ENCODE data around the gene FAM3C. TPM values are rescaled to one million over a fixed set of nuclear protein-coding genes. Genes with fewer than 3 reads are reported as not detected.
"Not testable (repeated sequence)": the region's sequence is repeated elsewhere in the genome, so short reads cannot be mapped to it uniquely, and the experiment has no call there.

FAM3C gene, protein sequence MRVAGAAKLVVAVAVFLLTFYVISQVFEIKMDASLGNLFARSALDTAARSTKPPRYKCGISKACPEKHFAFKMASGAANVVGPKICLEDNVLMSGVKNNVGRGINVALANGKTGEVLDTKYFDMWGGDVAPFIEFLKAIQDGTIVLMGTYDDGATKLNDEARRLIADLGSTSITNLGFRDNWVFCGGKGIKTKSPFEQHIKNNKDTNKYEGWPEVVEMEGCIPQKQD
- total RNA-seq (108 TPM), polyA plus RNA-seq (40.3 TPM)

GRCh38 chr7:121395961-121396757 lies at the start of gene FAM3C:
FAM3C (minus strand) TSS chr7:121396308; CDS start chr7:121382969, 13,339 bp downstream.
- Histone ChIP-seq H3K4me3 (ENCODE audit: low read depth, low read length) (peak within 1 kb of the TSS; percentile 100), H3K36me3 (ENCODE audit: insufficient read depth) (no peaks in the 10 kb centered on the region), H3K4me1 (ENCODE audit: insufficient read depth) (no peaks in the 10 kb centered on the region), H3K27ac (ENCODE audit: low read depth) (no peak within 1 kb of the TSS)
- peak; percentile 62 for DNase-seq (ENCODE audit: extremely low spot score)
- under 1% methylated on average over 85 of the region's 85 CpGs for WGBS

GRCh38 chr7:121442845-121443244 lies 46.7 kb upstream of the FAM3C start:
- no peaks in the 10 kb centered on the region for H3K36me3 ChIP-seq (ENCODE audit: insufficient read depth)
- WGBS: 73% methylated on average over 2 of the region's 2 CpGs
- H3K27ac ChIP-seq (ENCODE audit: low read depth): no peak overlapping the region
- DNase-seq (ENCODE audit: extremely low spot score): no peak
- no peak overlapping the region for H3K4me3 ChIP-seq (ENCODE audit: low read depth, low read length)
- H3K4me1 ChIP-seq (ENCODE audit: insufficient read depth): no peaks in the 10 kb centered on the region

DNA sequence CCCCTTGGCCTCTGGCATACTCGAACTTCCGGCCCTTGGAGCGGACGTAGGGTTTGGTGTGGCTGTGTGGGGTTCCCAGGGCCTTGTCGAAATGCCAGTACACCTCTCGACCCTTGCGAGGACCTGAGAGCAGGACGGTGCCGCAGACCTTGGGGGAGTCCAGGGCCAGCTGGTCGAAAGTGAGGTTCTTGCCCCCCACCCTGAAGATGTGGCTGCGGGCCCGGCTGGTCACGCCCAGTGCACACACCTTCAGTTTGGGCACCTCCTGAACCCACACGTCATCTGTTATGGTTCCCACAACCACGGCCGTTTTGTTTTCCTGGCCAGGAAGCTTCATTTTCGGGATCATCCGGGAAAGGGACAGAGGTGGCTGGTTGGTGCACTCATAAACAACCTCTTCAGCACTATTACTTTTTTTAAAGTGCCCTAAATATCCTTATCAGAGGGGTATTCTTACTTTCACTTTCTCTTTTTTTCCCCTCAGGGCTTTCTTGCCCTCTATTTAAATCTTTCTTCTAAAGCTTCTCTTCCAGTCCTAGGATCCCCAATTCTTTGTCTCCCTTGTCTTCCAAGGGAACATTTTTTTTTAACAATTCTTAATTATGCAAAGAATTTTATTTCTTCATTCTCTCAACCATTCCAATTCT lies 44.9 kb upstream of the FAM3C start:
- 89% methylated on average over 18 of the region's 18 CpGs for WGBS
- Histone ChIP-seq H3K4me1 (ENCODE audit: insufficient read depth) (no peaks in the 10 kb centered on the region), H3K36me3 (ENCODE audit: insufficient read depth) (no peaks in the 10 kb centered on the region), H3K4me3 (ENCODE audit: low read depth, low read length) (no peak overlapping the region), H3K27ac (ENCODE audit: low read depth) (no peak overlapping the region)
- DNase-seq (ENCODE audit: extremely low spot score): no peak

DNA sequence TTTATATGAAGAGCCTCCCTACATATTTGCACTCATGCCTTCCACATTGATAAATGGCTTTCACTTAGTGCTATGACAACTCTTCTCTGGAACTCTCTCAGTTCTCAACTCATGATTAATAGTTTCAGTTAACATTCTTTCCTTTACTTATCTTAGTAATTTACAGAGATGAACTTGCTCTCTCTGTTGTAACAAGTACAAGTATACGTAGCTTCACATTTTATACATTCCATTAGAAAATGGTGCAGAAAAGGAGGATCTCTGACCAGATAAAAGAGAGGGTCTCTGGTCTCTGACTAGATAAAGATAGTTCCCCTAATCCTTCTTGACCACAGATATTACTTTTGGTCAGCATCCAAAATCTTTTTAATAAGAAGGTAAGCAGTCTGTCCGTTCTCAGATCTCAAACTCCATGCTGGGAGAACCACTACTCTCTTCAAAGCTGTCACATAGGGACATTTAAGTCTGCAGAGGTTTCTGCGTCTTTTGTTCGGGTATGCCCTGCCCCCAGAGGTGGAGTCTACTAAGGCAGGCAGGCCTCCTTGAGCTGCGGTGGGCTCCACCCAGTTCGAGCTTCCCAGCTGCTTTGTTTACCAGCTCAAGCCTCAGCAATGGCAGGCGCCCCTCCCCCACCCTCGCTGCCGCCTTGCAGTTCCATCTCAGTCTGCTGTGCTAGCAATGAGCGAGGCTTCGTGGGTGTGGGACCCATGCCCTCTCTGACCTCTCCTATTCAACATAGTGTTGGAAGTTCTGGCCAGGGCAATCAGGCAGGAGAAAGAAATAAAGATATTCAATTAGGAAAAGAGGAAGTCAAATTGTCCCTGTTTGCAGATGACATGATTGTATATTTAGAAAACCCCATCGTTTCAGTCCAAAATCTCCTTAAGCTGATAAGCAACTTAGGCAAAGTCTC lies 42.2 kb upstream of the FAM3C start:
- H3K36me3 ChIP-seq (ENCODE audit: insufficient read depth); DNase-seq (ENCODE audit: extremely low spot score); H3K4me1 ChIP-seq (ENCODE audit: insufficient read depth); H3K27ac ChIP-seq (ENCODE audit: low read depth): not testable (repeated sequence)
- H3K4me3 ChIP-seq (ENCODE audit: low read depth, low read length): peak overlapping the region; percentile 9
- 2% methylated on average over 12 of the region's 12 CpGs for WGBS

GRCh38 chr7:121437470-121437869 lies 41.4 kb upstream of the FAM3C start:
- WGBS: 80% methylated on average over 6 of the region's 6 CpGs
- no peak for DNase-seq (ENCODE audit: extremely low spot score)
- H3K27ac ChIP-seq (ENCODE audit: low read depth): no peak overlapping the region

GRCh38 chr7:121436688-121437087 lies 40.6 kb upstream of the FAM3C start:
- WGBS: 96% methylated on average over 7 of the region's 7 CpGs
- no peak overlapping the region for H3K4me3 ChIP-seq (ENCODE audit: low read depth, low read length)
- no peak overlapping the region for H3K27ac ChIP-seq (ENCODE audit: low read depth)
- no peaks in the 10 kb centered on the region for H3K36me3 ChIP-seq (ENCODE audit: insufficient read depth)
- H3K4me1 ChIP-seq (ENCODE audit: insufficient read depth): no peaks in the 10 kb centered on the region
- DNase-seq (ENCODE audit: extremely low spot score): no peak

More at GRCh38 chr7:121437470-121437869, 41.4 kb upstream of the FAM3C start:
- H3K4me1 ChIP-seq (ENCODE audit: insufficient read depth): no peaks in the 10 kb centered on the region
- H3K36me3 ChIP-seq (ENCODE audit: insufficient read depth): no peaks in the 10 kb centered on the region
- H3K4me3 ChIP-seq (ENCODE audit: low read depth, low read length): no peak overlapping the region

DNA sequence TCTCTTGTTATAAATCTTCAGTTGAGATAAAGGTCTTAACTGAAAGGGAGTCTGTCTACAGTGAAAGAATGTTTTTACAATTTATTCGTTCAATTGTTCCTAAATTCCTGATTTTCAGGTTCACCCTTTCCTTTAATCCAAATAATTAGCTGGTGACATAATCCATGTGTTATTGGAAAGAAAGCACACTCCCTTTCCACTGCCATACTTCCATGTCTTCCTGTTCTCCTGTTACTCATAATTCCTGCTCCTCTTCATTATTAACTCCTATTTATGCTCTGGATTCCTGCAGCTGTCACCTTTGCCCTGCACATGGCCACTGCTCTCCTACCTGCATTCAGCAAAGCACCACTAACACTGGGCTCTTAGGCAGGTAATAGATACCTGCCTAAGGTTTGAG lies 40.0 kb upstream of the FAM3C start:
- H3K27ac ChIP-seq (ENCODE audit: low read depth): no peak overlapping the region
- no peak for DNase-seq (ENCODE audit: extremely low spot score)
- no peak overlapping the region for H3K4me3 ChIP-seq (ENCODE audit: low read depth, low read length)
- H3K4me1 ChIP-seq (ENCODE audit: insufficient read depth): no peaks in the 10 kb centered on the region
- H3K36me3 ChIP-seq (ENCODE audit: insufficient read depth): no peaks in the 10 kb centered on the region
- WGBS: 79% methylated on average over 1 of the region's 1 CpG

DNA sequence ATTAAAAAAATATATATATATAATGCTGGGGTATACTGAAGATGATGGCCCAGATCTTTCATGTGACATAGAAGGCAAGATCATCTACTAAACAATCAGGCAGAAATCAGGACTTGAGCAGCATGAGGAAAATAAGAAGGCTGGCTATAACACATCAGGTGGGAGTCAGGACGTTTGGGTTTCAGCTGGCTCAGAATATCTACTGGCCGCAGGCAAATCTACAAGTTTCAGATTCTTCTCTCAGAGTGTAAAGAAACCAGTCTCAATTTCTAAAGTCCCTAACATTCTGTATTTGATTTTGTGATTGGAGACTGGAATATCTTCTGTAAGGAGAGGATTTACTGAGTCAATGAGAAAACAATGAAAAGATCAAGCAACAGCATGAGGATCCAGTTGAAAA lies 37.7 kb upstream of the FAM3C start:
- no peak for DNase-seq (ENCODE audit: extremely low spot score)
- Histone ChIP-seq H3K4me3 (ENCODE audit: low read depth, low read length) (no peak overlapping the region), H3K36me3 (ENCODE audit: insufficient read depth) (no peaks in the 10 kb centered on the region), H3K4me1 (ENCODE audit: insufficient read depth) (no peaks in the 10 kb centered on the region), H3K27ac (ENCODE audit: low read depth) (no peak overlapping the region)
- WGBS: 88% methylated on average over 2 of the region's 2 CpGs

- not testable (repeated sequence) for H3K27ac ChIP-seq (ENCODE audit: low read depth); DNase-seq (ENCODE audit: extremely low spot score); H3K36me3 ChIP-seq (ENCODE audit: insufficient read depth); H3K4me1 ChIP-seq (ENCODE audit: insufficient read depth); H3K4me3 ChIP-seq (ENCODE audit: low read depth, low read length)
- WGBS: 83% methylated on average over 4 of the region's 4 CpGs
Measured at GRCh38 chr7:121432486-121432885, 36.4 kb upstream of the FAM3C start.

- Histone ChIP-seq H3K4me1 (ENCODE audit: insufficient read depth) (no peaks in the 10 kb centered on the region), H3K4me3 (ENCODE audit: low read depth, low read length) (no peak overlapping the region), H3K36me3 (ENCODE audit: insufficient read depth) (no peaks in the 10 kb centered on the region), H3K27ac (ENCODE audit: low read depth) (no peak overlapping the region)
- 84% methylated on average over 2 of the region's 2 CpGs for WGBS
- no peak for DNase-seq (ENCODE audit: extremely low spot score)
Measured at GRCh38 chr7:121431996-121432395, 35.9 kb upstream of the FAM3C start.

- WGBS: 92% methylated on average over 2 of the region's 2 CpGs
- no peak for DNase-seq (ENCODE audit: extremely low spot score)
- Histone ChIP-seq H3K27ac (ENCODE audit: low read depth) (no peak overlapping the region), H3K4me3 (ENCODE audit: low read depth, low read length) (no peak overlapping the region), H3K4me1 (ENCODE audit: insufficient read depth) (no peaks in the 10 kb centered on the region), H3K36me3 (ENCODE audit: insufficient read depth) (no peaks in the 10 kb centered on the region)
Measured at GRCh38 chr7:121431389-121431995, 35.4 kb upstream of the FAM3C start.

- no peak for DNase-seq (ENCODE audit: extremely low spot score)
- no peak overlapping the region for H3K27ac ChIP-seq (ENCODE audit: low read depth)
- no peak overlapping the region for H3K4me3 ChIP-seq (ENCODE audit: low read depth, low read length)
- no peaks in the 10 kb centered on the region for H3K4me1 ChIP-seq (ENCODE audit: insufficient read depth)
- WGBS: 78% methylated on average over 1 of the region's 1 CpG
- H3K36me3 ChIP-seq (ENCODE audit: insufficient read depth): no peaks in the 10 kb centered on the region
Measured at GRCh38 chr7:121430558-121430957, 34.5 kb upstream of the FAM3C start.

- Histone ChIP-seq H3K4me3 (ENCODE audit: low read depth, low read length) (no peak overlapping the region), H3K27ac (ENCODE audit: low read depth) (no peak overlapping the region), H3K4me1 (ENCODE audit: insufficient read depth) (no peaks in the 10 kb centered on the region), H3K36me3 (ENCODE audit: insufficient read depth) (no peaks in the 10 kb centered on the region)
- DNase-seq (ENCODE audit: extremely low spot score): no peak
Measured at GRCh38 chr7:121429798-121430197, 33.7 kb upstream of the FAM3C start.
